Smooth muscle cell (in vitro differentiated cells): ENCODE data around the gene KCTD3. TPM values are rescaled to one million over a fixed set of nuclear protein-coding genes. Genes with fewer than 3 reads are reported as not detected.

Experiments used
- DNase-seq: peaks from one replicate; lab custom pipeline; 2025; ENCODE audit not compliant: unreplicated experiment; lab: John Stamatoyannopoulos, UW
- H2AFZ ChIP-seq: fragments of 200-600 bp; sonication (generic); 2 replicates; pipeline ENCODE4 v1.6.0; 2016; ENCODE audit warnings: antibody characterized with exemption, low read depth, mild to moderate bottlenecking
- H3F3A ChIP-seq: fragments of 200-600 bp; sonication (generic); 2 replicates; pipeline ENCODE4 v1.6.0; 2017; ENCODE audit warnings: antibody characterized with exemption, low read depth
- H3K27ac ChIP-seq: fragments of 200-600 bp; sonication (generic); 2 replicates; pipeline ENCODE4 v1.5.1; 2016; ENCODE audit warnings: low read depth, mild to moderate bottlenecking
- H3K27me3 ChIP-seq: fragments of 200-600 bp; sonication (generic); 2 replicates; pipeline ENCODE4 v1.6.1; 2016; ENCODE audit warnings: low read depth, mild to moderate bottlenecking
- H3K36me3 ChIP-seq: fragments of 200-600 bp; sonication (generic); 2 replicates; pipeline ENCODE4 v1.5.1; 2016; ENCODE audit warnings: low read depth
- H3K4me1 ChIP-seq: fragments of 200-600 bp; sonication (generic); 2 replicates; pipeline ENCODE4 v1.5.1; 2016; ENCODE audit warnings: low read depth
- H3K4me2 ChIP-seq: fragments of 200-600 bp; sonication (generic); 2 replicates; pipeline ENCODE4 v1.6.0; 2016; ENCODE audit warnings: mild to moderate bottlenecking
- H3K4me3 ChIP-seq: fragments of 200-600 bp; sonication (generic); 2 replicates; pipeline ENCODE4 v1.5.1; 2016; ENCODE audit warnings: mild to moderate bottlenecking
- H3K79me2 ChIP-seq: fragments of 200-600 bp; sonication (generic); 2 replicates; pipeline ENCODE4 v1.6.0; 2016; ENCODE audit warnings: low read depth, mild to moderate bottlenecking
- H3K9ac ChIP-seq: fragments of 200-600 bp; sonication (generic); 2 replicates; pipeline ENCODE4 v1.6.0; 2016; ENCODE audit warnings: low read depth
- H3K9me3 ChIP-seq: fragments of 200-600 bp; sonication (generic); replicated peaks from 2 replicates; pipeline ENCODE4 v1.5.1; 2016; ENCODE audit warnings: low read depth
- H4K20me1 ChIP-seq: fragments of 200-600 bp; sonication (generic); 2 replicates; pipeline ENCODE4 v1.6.0; 2016; ENCODE audit warnings: low read depth
- WGBS: methylation state at CpG from one replicate; pipeline ENCODE4 v1.1.7; 2016; ENCODE audit warnings: low lambda C conversion rate; 5-methylcytosine and 5-hydroxymethylcytosine counted together
- polyA plus RNA-seq: library from polyadenylated mRNA; unstranded; fragments of >200 nt; fragmentation: Nextera tagmentation; extraction: Ambion mirVana; gene quantifications from 2 replicates; pipeline ENCODE4 v1.2.1, GENCODE V29; 2016
- total RNA-seq: library from RNA; depleted of rRNA; stranded (reverse); fragments of >200 nt; gene quantifications from 2 replicates; pipeline ENCODE4 v1.2.3, GENCODE V29; 2014
- TF ChIP-seq, protein P1 (sequence below): fragments of 200-600 bp; sonication (generic); IDR thresholded peaks from 2 replicates; pipeline ENCODE4 v1.5.1; 2017; ENCODE audit warnings: borderline replicate concordance, mild to moderate bottlenecking, antibody characterized with exemption; ENCODE audit not compliant: insufficient read depth, poor library complexity, severe bottlenecking

Gene KCTD3
- total and polyA plus RNA-seq, 2 experiments from 2014 or later = 15.7 to 33.3 TPM

DNA sequence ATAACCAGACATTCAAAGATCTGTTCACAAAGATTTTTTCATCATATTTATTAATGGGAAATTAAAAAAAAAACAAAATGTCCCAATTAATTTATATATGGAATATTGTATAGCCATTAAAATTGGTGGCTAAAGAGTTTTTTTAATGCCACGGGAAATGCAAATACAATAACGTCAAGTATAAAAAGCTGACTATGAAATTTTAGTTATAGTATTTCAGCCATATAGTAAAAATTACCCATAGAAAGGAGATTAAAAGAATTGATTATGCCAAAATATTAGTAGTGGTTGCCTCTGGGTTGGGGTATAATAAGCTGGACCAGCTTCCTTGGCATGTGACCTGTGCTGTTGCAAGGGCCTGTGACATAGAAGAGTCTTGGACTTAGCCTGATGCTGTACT is 78.8 kb downstream of the KCTD3 start:
- TF ChIP-seq, protein P1, sequence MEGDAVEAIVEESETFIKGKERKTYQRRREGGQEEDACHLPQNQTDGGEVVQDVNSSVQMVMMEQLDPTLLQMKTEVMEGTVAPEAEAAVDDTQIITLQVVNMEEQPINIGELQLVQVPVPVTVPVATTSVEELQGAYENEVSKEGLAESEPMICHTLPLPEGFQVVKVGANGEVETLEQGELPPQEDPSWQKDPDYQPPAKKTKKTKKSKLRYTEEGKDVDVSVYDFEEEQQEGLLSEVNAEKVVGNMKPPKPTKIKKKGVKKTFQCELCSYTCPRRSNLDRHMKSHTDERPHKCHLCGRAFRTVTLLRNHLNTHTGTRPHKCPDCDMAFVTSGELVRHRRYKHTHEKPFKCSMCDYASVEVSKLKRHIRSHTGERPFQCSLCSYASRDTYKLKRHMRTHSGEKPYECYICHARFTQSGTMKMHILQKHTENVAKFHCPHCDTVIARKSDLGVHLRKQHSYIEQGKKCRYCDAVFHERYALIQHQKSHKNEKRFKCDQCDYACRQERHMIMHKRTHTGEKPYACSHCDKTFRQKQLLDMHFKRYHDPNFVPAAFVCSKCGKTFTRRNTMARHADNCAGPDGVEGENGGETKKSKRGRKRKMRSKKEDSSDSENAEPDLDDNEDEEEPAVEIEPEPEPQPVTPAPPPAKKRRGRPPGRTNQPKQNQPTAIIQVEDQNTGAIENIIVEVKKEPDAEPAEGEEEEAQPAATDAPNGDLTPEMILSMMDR = no peak
- Histone ChIP-seq H3K4me2 (no peak overlapping the region), H3K9ac (no peak overlapping the region), H4K20me1 (no peaks in the 10 kb centered on the region), H3K4me3 (no peak overlapping the region), H3F3A (no peaks in the 10 kb centered on the region), H3K27me3 (no peaks in the 10 kb centered on the region), H3K79me2 (no peaks in the 10 kb centered on the region), H3K9me3 (no peaks in the 10 kb centered on the region), H3K4me1 (no peaks in the 10 kb centered on the region), H3K36me3 (no peaks in the 10 kb centered on the region), H2AFZ (no peak overlapping the region), H3K27ac (no peak overlapping the region)
- no peak for DNase-seq
- WGBS = 98% methylated on average over 2 of the region's 2 CpGs

GRCh38 chr1:215647738-215648137 is 80.6 kb downstream of the KCTD3 start:
- no peak overlapping the region for H3K9ac ChIP-seq
- no peak overlapping the region for H3K27ac ChIP-seq
- H3K4me2 ChIP-seq = no peak overlapping the region
- 81% methylated on average over 3 of the region's 3 CpGs for WGBS
- no peaks in the 10 kb centered on the region for H3K36me3 ChIP-seq
- no peaks in the 10 kb centered on the region for H3F3A ChIP-seq
- no peaks in the 10 kb centered on the region for H3K79me2 ChIP-seq
- H3K4me3 ChIP-seq = no peak overlapping the region
- peaks cover 6% of the 10 kb centered on the region for H3K27me3 ChIP-seq
- no peak for DNase-seq
- H4K20me1 ChIP-seq = no peaks in the 10 kb centered on the region
- TF ChIP-seq, protein P1 = no peak
- H2AFZ ChIP-seq = no peak overlapping the region
- no peaks in the 10 kb centered on the region for H3K4me1 ChIP-seq
- no peaks in the 10 kb centered on the region for H3K9me3 ChIP-seq

DNA sequence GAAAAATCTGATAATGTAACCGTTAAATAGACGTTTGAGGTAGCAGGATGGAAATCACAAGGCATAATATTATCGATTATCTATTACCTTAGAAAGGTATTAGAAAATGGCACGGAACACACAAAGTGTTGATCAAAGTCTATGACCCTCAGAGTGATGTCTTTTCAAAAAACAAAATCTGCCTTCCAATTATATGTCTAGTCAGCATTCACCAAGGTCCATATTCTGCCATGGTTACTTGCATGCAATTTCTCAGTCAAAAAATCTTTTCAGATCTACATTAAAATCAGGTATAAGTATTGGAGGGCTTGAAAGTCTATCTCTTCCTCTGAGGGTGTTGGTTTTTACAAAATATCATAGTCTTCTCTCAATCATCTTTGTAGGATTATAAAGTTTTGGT is 81.9 kb downstream of the KCTD3 start:
- H3K36me3 ChIP-seq = no peaks in the 10 kb centered on the region
- H3K9me3 ChIP-seq = no peaks in the 10 kb centered on the region
- no peak overlapping the region for H2AFZ ChIP-seq
- TF ChIP-seq, protein P1 = no peak
- H3F3A ChIP-seq = no peaks in the 10 kb centered on the region
- H3K27me3 ChIP-seq = peaks cover 6% of the 10 kb centered on the region
- no peak overlapping the region for H3K9ac ChIP-seq
- WGBS = 88% methylated on average over 4 of the region's 4 CpGs
- no peak for DNase-seq
- no peaks in the 10 kb centered on the region for H3K79me2 ChIP-seq
- H3K4me2 ChIP-seq = no peak overlapping the region
- H3K4me3 ChIP-seq = no peak overlapping the region
- H3K4me1 ChIP-seq = no peaks in the 10 kb centered on the region
- no peak overlapping the region for H3K27ac ChIP-seq
- H4K20me1 ChIP-seq = no peaks in the 10 kb centered on the region

- peaks cover 6% of the 10 kb centered on the region for H3K27me3 ChIP-seq
- 75% methylated on average over 9 of the region's 9 CpGs for WGBS
- no peak for DNase-seq
Observed at GRCh38 chr1:215650446-215651149, 83.5 kb downstream of the KCTD3 start.

More at GRCh38 chr1:215650446-215651149, 83.5 kb downstream of the KCTD3 start:
- no peak overlapping the region for H3K4me3 ChIP-seq
- H3K4me2 ChIP-seq = no peak overlapping the region
- no peak overlapping the region for H3K27ac ChIP-seq
- H2AFZ ChIP-seq = no peak overlapping the region
- no peaks in the 10 kb centered on the region for H3K36me3 ChIP-seq
- H3K9ac ChIP-seq = no peak overlapping the region
- no peaks in the 10 kb centered on the region for H3F3A ChIP-seq
- no peaks in the 10 kb centered on the region for H3K4me1 ChIP-seq
- no peaks in the 10 kb centered on the region for H3K9me3 ChIP-seq
- H4K20me1 ChIP-seq = no peaks in the 10 kb centered on the region
- TF ChIP-seq, protein P1 = no peak
- no peaks in the 10 kb centered on the region for H3K79me2 ChIP-seq
